Measurements from ENCODE around the gene PIK3R2. TPM values are rescaled to one million over a fixed set of nuclear protein-coding genes. Genes with fewer than 3 reads are reported as not detected.

Gene PIK3R2
- polyA plus RNA-seq, 1 donor from 2014 or later, result 14.8 TPM

- no peaks in the 10 kb centered on the region for H3K9me2 ChIP-seq (ENCODE audit: insufficient read depth, low read length)
- H3K9ac ChIP-seq (ENCODE audit: low read length), result no peak overlapping the region
- H2AFZ ChIP-seq (ENCODE audit: low read depth, low read length), result no peak overlapping the region
- no peaks in the 10 kb centered on the region for H3K9me3 ChIP-seq (ENCODE audit: low read length)
- no peaks in the 10 kb centered on the region for H3K79me2 ChIP-seq (replicated peaks; ENCODE audit: insufficient read depth, low read length)
- H3F3A ChIP-seq (ENCODE audit: insufficient read depth, low read length, poor library complexity, severe bottlenecking), result no peaks in the 10 kb centered on the region
- H3K4me3 ChIP-seq (ENCODE audit: low read length), result no peak overlapping the region
- TF ChIP-seq CTCF (IDR thresholded peaks at IDR 0.05; ENCODE audit: poor library complexity, severe bottlenecking) (no peak), MXI1 (conservative IDR thresholded peaks at IDR 0.05; ENCODE audit: poor library complexity, severe bottlenecking) (no peak), RAD21 (conservative IDR thresholded peaks at IDR 0.05) (no peak), EP300 (conservative IDR thresholded peaks at IDR 0.05; ENCODE audit: poor library complexity, severe bottlenecking) (no peak), REST (IDR thresholded peaks at IDR 0.05; ENCODE audit: borderline replicate concordance) (no peak), TAF1 (IDR thresholded peaks at IDR 0.05; ENCODE audit: low read depth) (no peak), SMC3 (conservative IDR thresholded peaks at IDR 0.05; ENCODE audit: poor library complexity) (no peak), EZH2 (IDR thresholded peaks at IDR 0.05; ENCODE audit: borderline replicate concordance, insufficient read depth, low read length, poor library complexity, severe bottlenecking) (no peak), POLR2AphosphoS5 (IDR thresholded peaks at IDR 0.05) (no peak)
- no peaks in the 10 kb centered on the region for H3K27me3 ChIP-seq (ENCODE audit: insufficient read depth, low read depth, low read length)
- no peak overlapping the region for H3K27ac ChIP-seq (ENCODE audit: low read length)
- H3K36me3 ChIP-seq (ENCODE audit: insufficient read depth, low read length), result no peaks in the 10 kb centered on the region
- no peak overlapping the region for H3K4me2 ChIP-seq (ENCODE audit: low read length)
- no peaks in the 10 kb centered on the region for H4K20me1 ChIP-seq (ENCODE audit: insufficient read depth)
Observed at GRCh38 chr19:18183529-18183928, 30.6 kb downstream of the PIK3R2 start.

GRCh38 chr19:18185538-18185937 lies 32.6 kb downstream of the PIK3R2 start:
- Histone ChIP-seq H3K9me3 (ENCODE audit: low read length) (no peaks in the 10 kb centered on the region), H3K9me2 (ENCODE audit: insufficient read depth, low read length) (no peaks in the 10 kb centered on the region), H3F3A (ENCODE audit: insufficient read depth, low read length, poor library complexity, severe bottlenecking) (no peaks in the 10 kb centered on the region), H3K79me2 (replicated peaks; ENCODE audit: insufficient read depth, low read length) (no peaks in the 10 kb centered on the region), H4K20me1 (ENCODE audit: insufficient read depth) (no peaks in the 10 kb centered on the region), H3K36me3 (ENCODE audit: insufficient read depth, low read length) (no peaks in the 10 kb centered on the region), H2AFZ (ENCODE audit: low read depth, low read length) (no peak overlapping the region), H3K27me3 (ENCODE audit: insufficient read depth, low read depth, low read length) (no peaks in the 10 kb centered on the region), H3K4me2 (ENCODE audit: low read length) (no peak overlapping the region), H3K9ac (ENCODE audit: low read length) (no peak overlapping the region), H3K4me3 (ENCODE audit: low read length) (no peak overlapping the region), H3K27ac (ENCODE audit: low read length) (no peak overlapping the region)
- TF ChIP-seq POLR2AphosphoS5 (IDR thresholded peaks at IDR 0.05) (no peak), EZH2 (IDR thresholded peaks at IDR 0.05; ENCODE audit: borderline replicate concordance, insufficient read depth, low read length, poor library complexity, severe bottlenecking) (no peak), SMC3 (conservative IDR thresholded peaks at IDR 0.05; ENCODE audit: poor library complexity) (no peak), TAF1 (IDR thresholded peaks at IDR 0.05; ENCODE audit: low read depth) (no peak), REST (IDR thresholded peaks at IDR 0.05; ENCODE audit: borderline replicate concordance) (no peak), EP300 (conservative IDR thresholded peaks at IDR 0.05; ENCODE audit: poor library complexity, severe bottlenecking) (no peak), MXI1 (conservative IDR thresholded peaks at IDR 0.05; ENCODE audit: poor library complexity, severe bottlenecking) (no peak), RAD21 (conservative IDR thresholded peaks at IDR 0.05) (no peak), CTCF (IDR thresholded peaks at IDR 0.05; ENCODE audit: poor library complexity, severe bottlenecking) (no peak)

All from neural cell (in vitro differentiated cells).